GM12878 (cell line): ENCODE data around the gene ST7. TPM values are rescaled to one million over a fixed set of nuclear protein-coding genes. Genes with fewer than 3 reads are reported as not detected.

Experiments used
- ATAC-seq: fragments of 200-7000 bp; cut with Tn5 transposase; 3 replicates; pipeline ENCODE4 v1.9.1; 2020; ENCODE audit warnings: mild to moderate bottlenecking, moderate library complexity
- BruUV-seq: library from RNA; stranded (reverse); fragments of 400-500 nt; replicated peaks from 2 replicates; lab custom pipeline; 2021; lab: Mats Ljungman, UMichigan
- CTCF ChIA-PET: fragments of 300-600 bp; sonication (Branson Sonifier 250); formaldehyde crosslinking; extraction: SDS; loops from one replicate; lab custom pipeline; 2021; ENCODE audit warnings: inconsistent platforms; lab: Yijun Ruan, JAX
- POLR2A ChIA-PET: fragments of 350-600 bp; formaldehyde crosslinking; extraction: SDS; loops from one replicate; lab custom pipeline; 2021; ENCODE audit warnings: inconsistent platforms; lab: Charles Lee
- RAD21 ChIA-PET: fragments of 300-600 bp; sonication (Branson Sonifier 250); formaldehyde crosslinking; loops from one replicate; lab custom pipeline; 2023; ENCODE audit warnings: antibody characterized with exemption; ENCODE audit not compliant: unreplicated experiment; lab: Charles Lee
- SMC1A ChIA-PET: fragments of 300-600 bp; sonication (Branson Sonifier 250); formaldehyde crosslinking; loops from one replicate; lab custom pipeline; 2023; ENCODE audit not compliant: unreplicated experiment, uncharacterized antibody; lab: Charles Lee
- DNase-seq: peaks from one replicate; pipeline ENCODE4 v3.0.0-alpha.2; 2011; ENCODE audit warnings: low read depth, low spot score
- FAIRE-seq: peaks from 3 replicates; lab custom pipeline; 2011; peaks lifted over from hg19 to GRCh38; lab: Jason Lieb, UNC
- H2AFZ ChIP-seq: 2 replicates; pipeline ENCODE4 v1.6.0; 2011; ENCODE audit warnings: low read depth, low read length, control low read depth; ENCODE audit not compliant: control insufficient read depth
- H3K27ac ChIP-seq: 2 replicates; pipeline ENCODE4 v1.5.1; 2011; ENCODE audit warnings: control low read depth; ENCODE audit not compliant: control insufficient read depth, insufficient read depth
- H3K27me3 ChIP-seq, 2 experiments: replicated peaks in 1 of 2; 2 replicates each; pipeline versions ENCODE4 v1.6.0 to v1.6.1; 2011; ENCODE audit warnings: low read length in 1 of 2; ENCODE audit not compliant: control insufficient read depth in 2 of 2, insufficient read depth in 2 of 2
- H3K36me3 ChIP-seq, 2 experiments: 2 replicates each; pipeline ENCODE4 v1.5.1; 2011; ENCODE audit warnings: low read length in 1 of 2; ENCODE audit not compliant: control insufficient read depth in 2 of 2, insufficient read depth in 2 of 2
- H3K4me1 ChIP-seq: 2 replicates; pipeline ENCODE4 v1.6.1; 2011; ENCODE audit warnings: mild to moderate bottlenecking, low read length, moderate library complexity, mixed read lengths; ENCODE audit not compliant: control insufficient read depth, insufficient read depth
- H3K4me2 ChIP-seq: 2 replicates; pipeline ENCODE4 v1.6.0; 2011; ENCODE audit warnings: control low read depth; ENCODE audit not compliant: control insufficient read depth, insufficient read depth
- H3K4me3 ChIP-seq: fragments of 200-600 bp; sonication (generic); 2 replicates; pipeline ENCODE4 v1.5.1; 2016
- H3K79me2 ChIP-seq: 2 replicates; pipeline ENCODE4 v1.6.0; 2011; ENCODE audit warnings: low read length; ENCODE audit not compliant: control insufficient read depth, insufficient read depth
- H3K9ac ChIP-seq: 2 replicates; pipeline ENCODE4 v1.8.0; 2011; ENCODE audit warnings: low read length, control low read depth, mixed read lengths; ENCODE audit not compliant: control insufficient read depth, insufficient read depth
- H3K9me3 ChIP-seq: replicated peaks from 3 replicates; pipeline ENCODE4 v1.5.1; 2011; ENCODE audit warnings: mild to moderate bottlenecking, low read length; ENCODE audit not compliant: control insufficient read depth, insufficient read depth
- H4K20me1 ChIP-seq: 2 replicates; pipeline ENCODE4 v1.6.0; 2011; ENCODE audit not compliant: control insufficient read depth, insufficient read depth
- CBFB ChIP-seq: IDR thresholded peaks from 2 replicates; pipeline ENCODE4 v1.6.1; 2016; ENCODE audit warnings: antibody characterized with exemption, low read depth
- CHD2 ChIP-seq: IDR thresholded peaks from 2 replicates; pipeline ENCODE4 v1.6.1; 2011; ENCODE audit warnings: low read depth, low read length, improper control_type of control experiment, borderline replicate concordance
- EGR1 ChIP-seq, 2 experiments: IDR thresholded peaks; 1 replicate in 1 of 2; 2 replicates in 1 of 2; pipeline ENCODE4 v1.6.1; 2011 to 2012; ENCODE audit warnings: low read depth in 2 of 2, low read length in 2 of 2, borderline replicate concordance in 1 of 2, mild to moderate bottlenecking in 1 of 2, moderate library complexity in 1 of 2
- IKZF2 ChIP-seq, 2 experiments: fragments of 450-650 bp; IDR thresholded peaks; 2 replicates each; pipeline ENCODE4 v1.6.1; 2017; ENCODE audit warnings: mild to moderate bottlenecking in 2 of 2, moderate library complexity in 2 of 2
- JUND ChIP-seq: IDR thresholded peaks from 2 replicates; pipeline ENCODE4 v1.6.1; 2012; ENCODE audit warnings: low read depth, mild to moderate bottlenecking, low read length, improper control_type of control experiment, moderate library complexity
- MXI1 ChIP-seq: fragments of 150-350 bp; IDR thresholded peaks from 2 replicates; pipeline ENCODE4 v1.6.1; 2011; ENCODE audit warnings: low read depth, mild to moderate bottlenecking, inconsistent platforms, low read length, improper control_type of control experiment
- MYC ChIP-seq: IDR thresholded peaks from 2 replicates; pipeline ENCODE4 v1.6.1; 2011; ENCODE audit warnings: mild to moderate bottlenecking, low read length, moderate library complexity, inconsistent platforms; ENCODE audit not compliant: insufficient read depth, insufficient replicate concordance, insufficient read length, severe bottlenecking
- NFIC ChIP-seq: IDR thresholded peaks from 2 replicates; pipeline ENCODE4 v1.6.1; 2012; ENCODE audit warnings: low read depth, mild to moderate bottlenecking, inconsistent platforms, low read length, moderate library complexity
- TARDBP ChIP-seq: IDR thresholded peaks from 2 replicates; pipeline ENCODE4 v1.6.1; 2016; ENCODE audit warnings: borderline replicate concordance
- YY1 ChIP-seq: IDR thresholded peaks from 2 replicates; pipeline ENCODE4 v1.6.1; 2011; ENCODE audit warnings: low read depth, mild to moderate bottlenecking, low read length
- ZNF217 ChIP-seq: fragments of 450-650 bp; IDR thresholded peaks from 2 replicates; pipeline ENCODE4 v1.6.1; 2017; ENCODE audit warnings: antibody characterized with exemption, mild to moderate bottlenecking
- WGBS: methylation state at CpG from one replicate; pipeline ENCODE4 v1.1.6; 2016; ENCODE audit warnings: low lambda C conversion rate; ENCODE audit not compliant: insufficient replicate concordance, insufficient coverage; ENCODE audit errors: missing lambda C conversion rate; 5-methylcytosine and 5-hydroxymethylcytosine counted together
- in situ Hi-C: fragments of 300-500 bp; cut with MboI; formaldehyde crosslinking; loops from 9 replicates; pipeline ENCODE4 v1.14.3; 2018; ENCODE audit warnings: mixed read lengths
- intact Hi-C: fragments of 100-400 bp; cut with micrococcal nuclease; formaldehyde crosslinking; loops from one replicate; pipeline ENCODE4 v1.14.2; 2022; ENCODE audit not compliant: unreplicated experiment
- polyA plus RNA-seq, 11 experiments: library from polyadenylated mRNA; depleted of rRNA in 4 of 11; unstranded in 6 of 11; stranded (reverse) in 5 of 11; fragments of >200 nt; fragmentation: Nextera tagmentation in 4 of 11; fragmentation: Illumina TruSeq in 1 of 11; extraction: Ambion mirVana in 4 of 11; extraction: Trizol in 1 of 11; gene quantifications; 1 replicate in 1 of 11; 2 replicates in 10 of 11; pipeline versions ENCODE4 v1.2.1 to v1.2.3, GENCODE V29; 2011 to 2016; ENCODE audit warnings: inconsistent platforms in 2 of 11, missing spikeins in 2 of 11, low read depth in 1 of 11
- total RNA-seq, 4 experiments: library from RNA; depleted of rRNA in 3 of 4; stranded (reverse); fragments of >200 nt in 3 of 4; fragmentation: Illumina TruSeq in 1 of 4; extraction: Trizol in 1 of 4; gene quantifications; 2 replicates each; pipeline versions ENCODE4 v1.2.1 to v1.2.3, GENCODE V29; 2013 to 2021
- TF ChIP-seq, protein P1 (sequence below): fragments of 450-650 bp; IDR thresholded peaks from 2 replicates; pipeline ENCODE4 v1.6.1; 2017; ENCODE audit warnings: borderline replicate concordance
- TF ChIP-seq, protein P2 (sequence below): fragments of 450-650 bp; IDR thresholded peaks from 2 replicates; pipeline ENCODE4 v1.6.1; 2014; ENCODE audit warnings: mild to moderate bottlenecking
- TF ChIP-seq, protein P3 (sequence below): IDR thresholded peaks from 2 replicates; pipeline ENCODE4 v1.6.1; 2012; ENCODE audit warnings: low read depth, low read length, improper control_type of control experiment
- TF ChIP-seq, protein P4 (sequence below): fragments of 450-650 bp; formaldehyde crosslinking; IDR thresholded peaks from 2 replicates; pipeline ENCODE4 v1.4.0; 2022; ENCODE audit warnings: mild to moderate bottlenecking, moderate library complexity
- TF ChIP-seq, protein P5 (sequence below): IDR thresholded peaks from 2 replicates; pipeline ENCODE4 v1.6.1; 2011; ENCODE audit warnings: borderline replicate concordance, low read depth, mild to moderate bottlenecking, moderate library complexity, low read length; ENCODE audit not compliant: insufficient read depth, poor library complexity, severe bottlenecking

The ST7 gene
- total and polyA plus RNA-seq, 10 of the 15 experiments (the other 5 are each of a cell fraction or from before 2014, with no cell fraction given) = 27.7 to 76.4 (median 53.6) TPM

DNA sequence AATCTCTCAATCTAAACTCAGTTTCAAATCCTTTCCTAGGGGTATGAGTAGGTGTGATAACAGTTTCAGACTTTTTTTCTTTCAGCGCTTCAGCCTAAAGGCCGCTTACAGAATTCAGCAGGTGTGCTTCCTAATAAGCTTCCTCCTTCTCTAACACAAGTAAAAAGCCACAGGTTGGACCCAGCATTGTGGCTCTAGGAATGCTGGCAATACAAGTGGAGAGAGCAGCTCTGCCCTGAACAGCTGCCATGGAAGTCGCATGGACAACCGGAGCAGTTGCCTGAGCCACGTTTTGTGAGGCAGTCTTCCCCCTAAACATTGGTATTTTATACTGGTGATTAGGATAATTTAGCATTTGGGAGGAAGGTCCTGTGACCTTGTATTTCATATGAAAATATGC, 83.5 kb downstream of the ST7 start:
- CTCF ChIA-PET = interaction anchor here (1.1 to 2.9 kb wide), 5 partner anchors 23 to 106 kb away, joined by 3 to 14 read pairs (median 4); no protein-coding TSS in a partner anchor
- RAD21 ChIA-PET = no interaction called here
- Histone ChIP-seq H3K9ac (no peak overlapping the region), H3K27ac (no peak overlapping the region), H3K4me2 (no peak overlapping the region), H3K79me2 (peaks cover 59% of the 10 kb centered on the region), H2AFZ (no peak overlapping the region), H3K4me1 (peaks cover 14% of the 10 kb centered on the region), H3K9me3 (no peaks in the 10 kb centered on the region; the same call in 1 of the 3 replicates), H3K27me3 (no peaks in the 10 kb centered on the region), H4K20me1 (no peaks in the 10 kb centered on the region), H3K4me3 (no peak overlapping the region), H3K36me3 (no peaks in the 10 kb centered on the region; a peak in 1 of 4 replicates)
- POLR2A ChIA-PET = interaction anchor here (0.6 kb wide), 1 partner anchor 111 kb away, joined by 3 read pairs; no protein-coding TSS in a partner anchor
- no peak for DNase-seq
- no TSS peak for BruUV-seq
- no peak for FAIRE-seq
- 97% methylated on average over 5 of the region's 5 CpGs for WGBS
- no peak for ATAC-seq
- intact Hi-C loops (no loop called here), in situ Hi-C loops (no loop called here)
- SMC1A ChIA-PET = interaction anchor here (0.9 to 2.5 kb wide), 10 partner anchors 9 to 89 kb away, joined by 3 to 12 read pairs (median 6); no protein-coding TSS in a partner anchor
- TF ChIP-seq, protein P1, sequence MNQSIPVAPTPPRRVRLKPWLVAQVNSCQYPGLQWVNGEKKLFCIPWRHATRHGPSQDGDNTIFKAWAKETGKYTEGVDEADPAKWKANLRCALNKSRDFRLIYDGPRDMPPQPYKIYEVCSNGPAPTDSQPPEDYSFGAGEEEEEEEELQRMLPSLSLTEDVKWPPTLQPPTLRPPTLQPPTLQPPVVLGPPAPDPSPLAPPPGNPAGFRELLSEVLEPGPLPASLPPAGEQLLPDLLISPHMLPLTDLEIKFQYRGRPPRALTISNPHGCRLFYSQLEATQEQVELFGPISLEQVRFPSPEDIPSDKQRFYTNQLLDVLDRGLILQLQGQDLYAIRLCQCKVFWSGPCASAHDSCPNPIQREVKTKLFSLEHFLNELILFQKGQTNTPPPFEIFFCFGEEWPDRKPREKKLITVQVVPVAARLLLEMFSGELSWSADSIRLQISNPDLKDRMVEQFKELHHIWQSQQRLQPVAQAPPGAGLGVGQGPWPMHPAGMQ = no peak
- TF ChIP-seq, protein P2, sequence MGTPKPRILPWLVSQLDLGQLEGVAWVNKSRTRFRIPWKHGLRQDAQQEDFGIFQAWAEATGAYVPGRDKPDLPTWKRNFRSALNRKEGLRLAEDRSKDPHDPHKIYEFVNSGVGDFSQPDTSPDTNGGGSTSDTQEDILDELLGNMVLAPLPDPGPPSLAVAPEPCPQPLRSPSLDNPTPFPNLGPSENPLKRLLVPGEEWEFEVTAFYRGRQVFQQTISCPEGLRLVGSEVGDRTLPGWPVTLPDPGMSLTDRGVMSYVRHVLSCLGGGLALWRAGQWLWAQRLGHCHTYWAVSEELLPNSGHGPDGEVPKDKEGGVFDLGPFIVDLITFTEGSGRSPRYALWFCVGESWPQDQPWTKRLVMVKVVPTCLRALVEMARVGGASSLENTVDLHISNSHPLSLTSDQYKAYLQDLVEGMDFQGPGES = no peak
- no peak for TF ChIP-seq IKZF2 (IDR thresholded peaks at IDR 0.05)
- no peak for TF ChIP-seq CHD2
- TF ChIP-seq NFIC = no peak
- TF ChIP-seq, protein P3, sequence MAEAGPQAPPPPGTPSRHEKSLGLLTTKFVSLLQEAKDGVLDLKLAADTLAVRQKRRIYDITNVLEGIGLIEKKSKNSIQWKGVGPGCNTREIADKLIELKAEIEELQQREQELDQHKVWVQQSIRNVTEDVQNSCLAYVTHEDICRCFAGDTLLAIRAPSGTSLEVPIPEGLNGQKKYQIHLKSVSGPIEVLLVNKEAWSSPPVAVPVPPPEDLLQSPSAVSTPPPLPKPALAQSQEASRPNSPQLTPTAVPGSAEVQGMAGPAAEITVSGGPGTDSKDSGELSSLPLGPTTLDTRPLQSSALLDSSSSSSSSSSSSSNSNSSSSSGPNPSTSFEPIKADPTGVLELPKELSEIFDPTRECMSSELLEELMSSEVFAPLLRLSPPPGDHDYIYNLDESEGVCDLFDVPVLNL = no peak
- TF ChIP-seq ZNF217 = no peak
- no peak for TF ChIP-seq MXI1
- TF ChIP-seq EGR1 (IDR thresholded peaks at IDR 0.05; ENCODE audit: borderline replicate concordance in 1 of 2, low read depth in 2 of 2, low read length in 2 of 2) = no peak
- TF ChIP-seq, protein P4, sequence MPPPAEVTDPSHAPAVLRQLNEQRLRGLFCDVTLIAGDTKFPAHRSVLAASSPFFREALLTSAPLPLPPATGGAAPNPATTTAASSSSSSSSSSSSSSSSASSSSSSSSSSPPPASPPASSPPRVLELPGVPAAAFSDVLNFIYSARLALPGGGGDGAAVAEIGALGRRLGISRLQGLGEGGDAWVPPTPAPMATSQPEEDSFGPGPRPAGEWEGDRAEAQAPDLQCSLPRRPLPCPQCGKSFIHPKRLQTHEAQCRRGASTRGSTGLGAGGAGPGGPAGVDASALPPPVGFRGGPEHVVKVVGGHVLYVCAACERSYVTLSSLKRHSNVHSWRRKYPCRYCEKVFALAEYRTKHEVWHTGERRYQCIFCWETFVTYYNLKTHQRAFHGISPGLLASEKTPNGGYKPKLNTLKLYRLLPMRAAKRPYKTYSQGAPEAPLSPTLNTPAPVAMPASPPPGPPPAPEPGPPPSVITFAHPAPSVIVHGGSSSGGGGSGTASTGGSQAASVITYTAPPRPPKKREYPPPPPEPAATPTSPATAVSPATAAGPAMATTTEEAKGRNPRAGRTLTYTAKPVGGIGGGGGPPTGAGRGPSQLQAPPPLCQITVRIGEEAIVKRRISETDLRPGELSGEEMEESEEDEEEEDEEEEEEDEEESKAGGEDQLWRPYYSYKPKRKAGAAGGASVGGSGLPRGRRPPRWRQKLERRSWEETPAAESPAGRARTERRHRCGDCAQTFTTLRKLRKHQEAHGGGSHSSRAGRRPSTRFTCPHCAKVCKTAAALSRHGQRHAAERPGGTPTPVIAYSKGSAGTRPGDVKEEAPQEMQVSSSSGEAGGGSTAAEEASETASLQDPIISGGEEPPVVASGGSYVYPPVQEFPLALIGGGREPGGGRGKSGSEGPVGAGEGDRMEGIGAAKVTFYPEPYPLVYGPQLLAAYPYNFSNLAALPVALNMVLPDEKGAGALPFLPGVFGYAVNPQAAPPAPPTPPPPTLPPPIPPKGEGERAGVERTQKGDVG (CRISPR knock-in tag) = no peak
- TF ChIP-seq, protein P5, sequence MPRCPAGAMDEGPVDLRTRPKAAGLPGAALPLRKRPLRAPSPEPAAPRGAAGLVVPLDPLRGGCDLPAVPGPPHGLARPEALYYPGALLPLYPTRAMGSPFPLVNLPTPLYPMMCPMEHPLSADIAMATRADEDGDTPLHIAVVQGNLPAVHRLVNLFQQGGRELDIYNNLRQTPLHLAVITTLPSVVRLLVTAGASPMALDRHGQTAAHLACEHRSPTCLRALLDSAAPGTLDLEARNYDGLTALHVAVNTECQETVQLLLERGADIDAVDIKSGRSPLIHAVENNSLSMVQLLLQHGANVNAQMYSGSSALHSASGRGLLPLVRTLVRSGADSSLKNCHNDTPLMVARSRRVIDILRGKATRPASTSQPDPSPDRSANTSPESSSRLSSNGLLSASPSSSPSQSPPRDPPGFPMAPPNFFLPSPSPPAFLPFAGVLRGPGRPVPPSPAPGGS = no peak
- no peak for TF ChIP-seq YY1
- TF ChIP-seq TARDBP = no peak
- TF ChIP-seq JUND = no peak
- no peak for TF ChIP-seq CBFB
- TF ChIP-seq MYC = no peak
